WTC11 (cell line): Measurements from ENCODE around the gene SLC5A10. TPM values are rescaled to one million over a fixed set of nuclear protein-coding genes. Genes with fewer than 3 reads are reported as not detected.
A peak's percentile ranks its signal among the peaks of the same experiment; 100 is the strongest.

Source experiments
- ATAC-seq: fragments of 200-7000 bp; cut with Tn5 transposase; 2 replicates; pipeline ENCODE4 v1.10.0; 2021; ENCODE audit warnings: mild to moderate bottlenecking, moderate library complexity
- CTCF ChIA-PET: fragments of 300-600 bp; sonication (Branson Sonifier 250); formaldehyde crosslinking; loops from one replicate; lab custom pipeline; 2021; ENCODE audit warnings: antibody characterized with exemption; lab: Charles Lee
- POLR2A ChIA-PET: fragments of 350-600 bp; sonication (Branson Sonifier 250); formaldehyde crosslinking; loops from one replicate; lab custom pipeline; 2021; ENCODE audit warnings: antibody characterized with exemption; lab: Charles Lee
- DNase-seq: peaks from one replicate; pipeline ENCODE4 v3.0.0; 2021; ENCODE audit warnings: low spot score
- H3K27ac Mint-ChIP-seq: 2 replicates; pipeline ENCODE4 v1.8.0; 2021; ENCODE audit warnings: mixed read lengths
- H3K27me3 Mint-ChIP-seq: 2 replicates; pipeline ENCODE4 v1.8.0; 2021; ENCODE audit warnings: low read depth, mild to moderate bottlenecking, moderate library complexity, mixed read lengths
- H3K36me3 Mint-ChIP-seq: 2 replicates; pipeline ENCODE4 v1.8.0; 2021; ENCODE audit warnings: mixed read lengths
- H3K4me1 Mint-ChIP-seq: 2 replicates; pipeline ENCODE4 v1.8.0; 2022; ENCODE audit warnings: mixed read lengths
- H3K4me3 Mint-ChIP-seq: 2 replicates; pipeline ENCODE4 v1.8.0; 2021; ENCODE audit warnings: mild to moderate bottlenecking, moderate library complexity, mixed read lengths
- H3K9me3 Mint-ChIP-seq: 2 replicates; pipeline ENCODE4 v1.8.0; 2021; ENCODE audit warnings: mixed read lengths
- CREM ChIP-seq: sonication (generic); formaldehyde crosslinking; IDR thresholded peaks from 2 replicates; pipeline ENCODE4 v1.8.1; 2022; ENCODE audit warnings: mild to moderate bottlenecking, missing genetic modification reagents, moderate library complexity
- ESRRA ChIP-seq: sonication (generic); formaldehyde crosslinking; IDR thresholded peaks from 2 replicates; pipeline ENCODE4 v1.8.1; 2022; ENCODE audit warnings: mild to moderate bottlenecking, missing genetic modification reagents, borderline replicate concordance
- FOXK1 ChIP-seq: sonication (generic); formaldehyde crosslinking; IDR thresholded peaks from 2 replicates; pipeline ENCODE4 v1.8.0; 2022; ENCODE audit warnings: mild to moderate bottlenecking, moderate library complexity, missing genetic modification reagents
- FOXP1 ChIP-seq: sonication (generic); formaldehyde crosslinking; IDR thresholded peaks from 2 replicates; pipeline ENCODE4 v1.8.0; 2022; ENCODE audit warnings: missing genetic modification reagents, mild to moderate bottlenecking, moderate library complexity, borderline replicate concordance
- JUN ChIP-seq: sonication (generic); formaldehyde crosslinking; IDR thresholded peaks from 2 replicates; pipeline ENCODE4 v1.8.0; 2023; ENCODE audit warnings: mild to moderate bottlenecking, missing genetic modification reagents
- KAT7 ChIP-seq: sonication (generic); formaldehyde crosslinking; IDR thresholded peaks from 2 replicates; pipeline ENCODE4 v1.8.1; 2023; ENCODE audit warnings: missing genetic modification reagents, mild to moderate bottlenecking, borderline replicate concordance
- NR3C1 ChIP-seq: sonication (generic); formaldehyde crosslinking; conservative IDR thresholded peaks from 2 replicates; pipeline ENCODE4 v1.8.1; 2023; ENCODE audit warnings: low read depth, mild to moderate bottlenecking, missing genetic modification reagents
- PRRX2 ChIP-seq: fragments of 250-450 bp; sonication (Bioruptor Pico); IDR thresholded peaks from 2 replicates; pipeline ENCODE4 v1.8.0; 2021; ENCODE audit warnings: mild to moderate bottlenecking
- RELA ChIP-seq: sonication (generic); formaldehyde crosslinking; IDR thresholded peaks from 2 replicates; pipeline ENCODE4 v1.8.1; 2022; ENCODE audit warnings: missing genetic modification reagents, mild to moderate bottlenecking, borderline replicate concordance
- SMAD4 ChIP-seq: sonication (generic); formaldehyde crosslinking; IDR thresholded peaks from 2 replicates; pipeline ENCODE4 v1.8.0; 2022; ENCODE audit warnings: mild to moderate bottlenecking, missing genetic modification reagents
- TEAD4 ChIP-seq: sonication (generic); formaldehyde crosslinking; IDR thresholded peaks from 2 replicates; pipeline ENCODE4 v1.8.0; 2022; ENCODE audit warnings: mild to moderate bottlenecking, missing genetic modification reagents
- ZNF396 ChIP-seq: fragments of 250-450 bp; sonication (Bioruptor Pico); IDR thresholded peaks from 2 replicates; pipeline ENCODE4 v1.8.0; 2021; ENCODE audit warnings: mild to moderate bottlenecking, moderate library complexity, borderline replicate concordance
- total RNA-seq: library from RNA; stranded (reverse); gene quantifications from 3 replicates; pipeline ENCODE4 v1.2.3, GENCODE V29; 2021
- TF ChIP-seq, protein P1 (sequence below): sonication (generic); formaldehyde crosslinking; IDR thresholded peaks from 2 replicates; pipeline ENCODE4 v1.8.0; 2022; ENCODE audit warnings: mild to moderate bottlenecking, missing genetic modification reagents
- TF ChIP-seq, protein P2 (sequence below): fragments of 250-450 bp; sonication (Bioruptor Pico); IDR thresholded peaks from 2 replicates; pipeline ENCODE4 v2.1.2; 2022; ENCODE audit warnings: mild to moderate bottlenecking, moderate library complexity
- TF ChIP-seq, protein P3 (sequence below): fragments of 250-450 bp; sonication (Bioruptor Pico); IDR thresholded peaks from 2 replicates; pipeline ENCODE4 v1.9.0; 2021; ENCODE audit warnings: mild to moderate bottlenecking, borderline replicate concordance
- TF ChIP-seq, protein P4 (sequence below): sonication (generic); formaldehyde crosslinking; conservative IDR thresholded peaks from 2 replicates; pipeline ENCODE4 v1.8.1; 2023; ENCODE audit warnings: mild to moderate bottlenecking, low read depth, missing genetic modification reagents, moderate library complexity
- TF ChIP-seq, protein P5 (sequence below): fragments of 250-450 bp; sonication (Bioruptor Pico); IDR thresholded peaks from 2 replicates; pipeline ENCODE4 v1.9.0; 2021; ENCODE audit warnings: mild to moderate bottlenecking

Gene SLC5A10
- total RNA-seq, 1 experiment from 2014 or later: not detected

DNA sequence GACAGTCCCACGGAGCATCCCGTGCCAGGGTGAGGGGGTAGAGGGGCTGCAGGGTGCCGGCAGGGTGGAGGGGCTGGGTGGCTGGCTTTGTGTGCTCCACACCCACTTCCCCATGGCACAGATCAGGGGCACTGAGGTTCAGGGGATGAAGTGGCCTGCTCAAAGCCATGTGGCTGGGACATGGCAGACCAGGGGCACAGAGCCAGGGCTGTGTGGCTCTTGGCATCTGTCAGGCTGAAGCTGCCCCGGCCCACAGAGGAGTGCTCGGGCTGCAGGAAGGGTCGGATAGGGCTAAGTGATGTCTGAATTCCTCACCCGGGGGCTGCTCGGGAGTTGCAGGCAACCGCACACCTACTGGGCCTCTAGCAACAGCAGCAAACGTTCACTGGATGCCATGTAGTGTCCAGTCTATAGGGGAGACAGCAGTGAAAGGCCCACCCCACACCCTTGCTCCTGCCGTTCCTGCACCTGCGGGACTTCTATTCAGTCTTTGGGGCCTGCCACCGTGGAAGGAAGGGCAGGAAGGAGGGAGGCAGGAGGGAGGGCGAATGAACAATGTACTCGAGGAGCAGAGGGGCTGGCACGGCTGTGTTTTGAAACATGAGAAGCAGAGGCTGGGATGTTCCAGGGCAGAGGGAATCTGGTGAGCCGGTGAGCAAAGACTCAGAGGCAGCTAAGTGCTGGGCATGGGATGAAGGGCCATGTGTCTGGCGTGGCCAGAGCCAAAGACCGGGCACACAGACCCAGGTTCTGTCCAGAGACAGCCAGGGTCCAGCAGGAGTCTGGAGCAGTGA is 15.1 kb downstream of the SLC5A10 start:
- TF ChIP-seq FOXK1 (CRISPR knock-in tag) (no peak), ESRRA (CRISPR knock-in tag) (no peak), NR3C1 (CRISPR knock-in tag) (no peak), KAT7 (CRISPR knock-in tag) (no peak), ZNF396 (CRISPR knock-in tag) (no peak), TEAD4 (no peak), PRRX2 (CRISPR knock-in tag) (no peak), RELA (CRISPR knock-in tag) (no peak), SMAD4 (CRISPR knock-in tag) (no peak), CREM (CRISPR knock-in tag) (no peak), JUN (CRISPR knock-in tag) (no peak), FOXP1 (CRISPR knock-in tag) (no peak)
- TF ChIP-seq, protein P1, sequence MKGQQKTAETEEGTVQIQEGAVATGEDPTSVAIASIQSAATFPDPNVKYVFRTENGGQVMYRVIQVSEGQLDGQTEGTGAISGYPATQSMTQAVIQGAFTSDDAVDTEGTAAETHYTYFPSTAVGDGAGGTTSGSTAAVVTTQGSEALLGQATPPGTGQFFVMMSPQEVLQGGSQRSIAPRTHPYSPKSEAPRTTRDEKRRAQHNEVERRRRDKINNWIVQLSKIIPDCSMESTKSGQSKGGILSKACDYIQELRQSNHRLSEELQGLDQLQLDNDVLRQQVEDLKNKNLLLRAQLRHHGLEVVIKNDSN: no peak
- TF ChIP-seq, protein P2, sequence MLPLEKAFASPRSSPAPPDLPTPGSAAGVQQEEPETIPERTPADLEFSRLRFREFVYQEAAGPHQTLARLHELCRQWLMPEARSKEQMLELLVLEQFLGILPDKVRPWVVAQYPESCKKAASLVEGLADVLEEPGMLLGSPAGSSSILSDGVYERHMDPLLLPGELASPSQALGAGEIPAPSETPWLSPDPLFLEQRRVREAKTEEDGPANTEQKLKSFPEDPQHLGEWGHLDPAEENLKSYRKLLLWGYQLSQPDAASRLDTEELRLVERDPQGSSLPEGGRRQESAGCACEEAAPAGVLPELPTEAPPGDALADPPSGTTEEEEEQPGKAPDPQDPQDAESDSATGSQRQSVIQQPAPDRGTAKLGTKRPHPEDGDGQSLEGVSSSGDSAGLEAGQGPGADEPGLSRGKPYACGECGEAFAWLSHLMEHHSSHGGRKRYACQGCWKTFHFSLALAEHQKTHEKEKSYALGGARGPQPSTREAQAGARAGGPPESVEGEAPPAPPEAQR: no peak
- TF ChIP-seq, protein P3, sequence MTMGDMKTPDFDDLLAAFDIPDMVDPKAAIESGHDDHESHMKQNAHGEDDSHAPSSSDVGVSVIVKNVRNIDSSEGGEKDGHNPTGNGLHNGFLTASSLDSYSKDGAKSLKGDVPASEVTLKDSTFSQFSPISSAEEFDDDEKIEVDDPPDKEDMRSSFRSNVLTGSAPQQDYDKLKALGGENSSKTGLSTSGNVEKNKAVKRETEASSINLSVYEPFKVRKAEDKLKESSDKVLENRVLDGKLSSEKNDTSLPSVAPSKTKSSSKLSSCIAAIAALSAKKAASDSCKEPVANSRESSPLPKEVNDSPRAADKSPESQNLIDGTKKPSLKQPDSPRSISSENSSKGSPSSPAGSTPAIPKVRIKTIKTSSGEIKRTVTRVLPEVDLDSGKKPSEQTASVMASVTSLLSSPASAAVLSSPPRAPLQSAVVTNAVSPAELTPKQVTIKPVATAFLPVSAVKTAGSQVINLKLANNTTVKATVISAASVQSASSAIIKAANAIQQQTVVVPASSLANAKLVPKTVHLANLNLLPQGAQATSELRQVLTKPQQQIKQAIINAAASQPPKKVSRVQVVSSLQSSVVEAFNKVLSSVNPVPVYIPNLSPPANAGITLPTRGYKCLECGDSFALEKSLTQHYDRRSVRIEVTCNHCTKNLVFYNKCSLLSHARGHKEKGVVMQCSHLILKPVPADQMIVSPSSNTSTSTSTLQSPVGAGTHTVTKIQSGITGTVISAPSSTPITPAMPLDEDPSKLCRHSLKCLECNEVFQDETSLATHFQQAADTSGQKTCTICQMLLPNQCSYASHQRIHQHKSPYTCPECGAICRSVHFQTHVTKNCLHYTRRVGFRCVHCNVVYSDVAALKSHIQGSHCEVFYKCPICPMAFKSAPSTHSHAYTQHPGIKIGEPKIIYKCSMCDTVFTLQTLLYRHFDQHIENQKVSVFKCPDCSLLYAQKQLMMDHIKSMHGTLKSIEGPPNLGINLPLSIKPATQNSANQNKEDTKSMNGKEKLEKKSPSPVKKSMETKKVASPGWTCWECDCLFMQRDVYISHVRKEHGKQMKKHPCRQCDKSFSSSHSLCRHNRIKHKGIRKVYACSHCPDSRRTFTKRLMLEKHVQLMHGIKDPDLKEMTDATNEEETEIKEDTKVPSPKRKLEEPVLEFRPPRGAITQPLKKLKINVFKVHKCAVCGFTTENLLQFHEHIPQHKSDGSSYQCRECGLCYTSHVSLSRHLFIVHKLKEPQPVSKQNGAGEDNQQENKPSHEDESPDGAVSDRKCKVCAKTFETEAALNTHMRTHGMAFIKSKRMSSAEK (CRISPR knock-in tag): no peak
- TF ChIP-seq, protein P4, sequence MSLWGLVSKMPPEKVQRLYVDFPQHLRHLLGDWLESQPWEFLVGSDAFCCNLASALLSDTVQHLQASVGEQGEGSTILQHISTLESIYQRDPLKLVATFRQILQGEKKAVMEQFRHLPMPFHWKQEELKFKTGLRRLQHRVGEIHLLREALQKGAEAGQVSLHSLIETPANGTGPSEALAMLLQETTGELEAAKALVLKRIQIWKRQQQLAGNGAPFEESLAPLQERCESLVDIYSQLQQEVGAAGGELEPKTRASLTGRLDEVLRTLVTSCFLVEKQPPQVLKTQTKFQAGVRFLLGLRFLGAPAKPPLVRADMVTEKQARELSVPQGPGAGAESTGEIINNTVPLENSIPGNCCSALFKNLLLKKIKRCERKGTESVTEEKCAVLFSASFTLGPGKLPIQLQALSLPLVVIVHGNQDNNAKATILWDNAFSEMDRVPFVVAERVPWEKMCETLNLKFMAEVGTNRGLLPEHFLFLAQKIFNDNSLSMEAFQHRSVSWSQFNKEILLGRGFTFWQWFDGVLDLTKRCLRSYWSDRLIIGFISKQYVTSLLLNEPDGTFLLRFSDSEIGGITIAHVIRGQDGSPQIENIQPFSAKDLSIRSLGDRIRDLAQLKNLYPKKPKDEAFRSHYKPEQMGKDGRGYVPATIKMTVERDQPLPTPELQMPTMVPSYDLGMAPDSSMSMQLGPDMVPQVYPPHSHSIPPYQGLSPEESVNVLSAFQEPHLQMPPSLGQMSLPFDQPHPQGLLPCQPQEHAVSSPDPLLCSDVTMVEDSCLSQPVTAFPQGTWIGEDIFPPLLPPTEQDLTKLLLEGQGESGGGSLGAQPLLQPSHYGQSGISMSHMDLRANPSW (CRISPR knock-in tag): no peak
- TF ChIP-seq, protein P5, sequence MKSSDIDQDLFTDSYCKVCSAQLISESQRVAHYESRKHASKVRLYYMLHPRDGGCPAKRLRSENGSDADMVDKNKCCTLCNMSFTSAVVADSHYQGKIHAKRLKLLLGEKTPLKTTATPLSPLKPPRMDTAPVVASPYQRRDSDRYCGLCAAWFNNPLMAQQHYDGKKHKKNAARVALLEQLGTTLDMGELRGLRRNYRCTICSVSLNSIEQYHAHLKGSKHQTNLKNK: no peak
- ATAC-seq: peak; percentile 58
- CTCF ChIA-PET: no interaction called here

More for the DNA sequence above, 15.1 kb downstream of the SLC5A10 start:
- Mint-ChIP-seq H3K27ac (no peak overlapping the region), H3K36me3 (peaks cover 11% of the 10 kb centered on the region), H3K9me3 (no peaks in the 10 kb centered on the region), H3K4me3 (no peak overlapping the region), H3K27me3 (no peaks in the 10 kb centered on the region), H3K4me1 (peaks cover 41% of the 10 kb centered on the region)
- DNase-seq: peak; percentile 47
- POLR2A ChIA-PET: interaction anchor here (0.7 kb wide), 1 partner anchor 19 kb away, joined by 4 read pairs; no protein-coding TSS in a partner anchor
